H1 (cell line): ENCODE measurements around the gene ANKMY2. TPM values are rescaled to one million over a fixed set of nuclear protein-coding genes. Genes with fewer than 3 reads are reported as not detected.

Experiments
- BACH1 ChIP-seq: IDR thresholded peaks from 2 replicates; pipeline ENCODE4 v1.6.1; 2012; ENCODE audit warnings: low read length, improper control_type of control experiment
- BRCA1 ChIP-seq: IDR thresholded peaks from 2 replicates; pipeline ENCODE4 v1.6.1; 2012; ENCODE audit warnings: low read depth, low read length, improper control_type of control experiment
- CBX8 ChIP-seq: fragments of 300-800, 300-1000 bp; sonication (generic); IDR thresholded peaks from 2 replicates; pipeline ENCODE4 v1.7.1; 2016; ENCODE audit warnings: low read depth, low read length, borderline replicate concordance
- CTBP2 ChIP-seq: IDR thresholded peaks from 2 replicates; pipeline ENCODE4 v1.7.0; 2011; ENCODE audit warnings: borderline replicate concordance, mild to moderate bottlenecking, moderate library complexity, mixed read lengths, low read length; ENCODE audit not compliant: insufficient read depth, insufficient read length
- RBBP5 ChIP-seq: IDR thresholded peaks from 2 replicates; pipeline ENCODE4 v1.7.1; 2012; ENCODE audit warnings: low read depth, mild to moderate bottlenecking, inconsistent platforms, low read length, moderate library complexity, borderline replicate concordance
- SAP30 ChIP-seq: fragments of 300-600 bp; sonication (generic); IDR thresholded peaks from 2 replicates; pipeline ENCODE4 v1.7.1; 2012; ENCODE audit warnings: low read length, moderate library complexity, mild to moderate bottlenecking, inconsistent platforms; ENCODE audit not compliant: insufficient read depth, insufficient replicate concordance
- SUZ12 ChIP-seq: fragments of 200-600 bp; sonication (generic); IDR thresholded peaks from 2 replicates; pipeline ENCODE4 v1.6.1; 2012; ENCODE audit warnings: mild to moderate bottlenecking, inconsistent platforms, low read length, moderate library complexity, mixed read lengths
- TCF12 ChIP-seq: IDR thresholded peaks from 2 replicates; pipeline ENCODE4 v1.6.1; 2011; ENCODE audit warnings: low read depth, mild to moderate bottlenecking, low read length
- polyA plus RNA-seq, 7 experiments: library from polyadenylated mRNA; depleted of rRNA in 3 of 7; stranded (reverse) in 5 of 7; unstranded in 2 of 7; fragments of >200 nt in 5 of 7; fragments of 200-250 nt in 2 of 7; gene quantifications; 1 replicate in 5 of 7; 2 replicates in 1 of 7; 4 replicates in 1 of 7; pipeline versions ENCODE4 v1.2.1 to v1.2.3, GENCODE V29; 2011 to 2013; ENCODE audit warnings: missing spikeins in 2 of 7, mixed read lengths in 2 of 7
- total RNA-seq: library from RNA; stranded (reverse); fragmentation: NEBNext Ultra II Directional; extraction: Animal tissue kit (Norgen Biotek cat#: 25700); gene quantifications from 2 replicates; pipeline ENCODE4 v1.2.1, GENCODE V29; 2021

ANKMY2 gene
- total and polyA plus RNA-seq, 2 of the 8 experiments (the other 6 are each of a cell fraction or from before 2014, with no cell fraction given) = 5.2 to 9.3 TPM

- TF ChIP-seq SUZ12 (no peak), BACH1 (no peak), RBBP5 (no peak), SAP30 (no peak), CTBP2 (no peak), BRCA1 (no peak), TCF12 (no peak), CBX8 (no peak)
Observed at GRCh38 chr7:16559497-16560179, 85.9 kb downstream of the ANKMY2 start (continued).
